ENCODE data around the gene OIP5. TPM values are rescaled to one million over a fixed set of nuclear protein-coding genes. Genes with fewer than 3 reads are reported as not detected.

OIP5 gene
- total and polyA plus RNA-seq, 10 of the 15 experiments (the other 5 are each of a cell fraction or from before 2014, with no cell fraction given), result 4.8 to 61.4 (median 22.1) TPM

DNA sequence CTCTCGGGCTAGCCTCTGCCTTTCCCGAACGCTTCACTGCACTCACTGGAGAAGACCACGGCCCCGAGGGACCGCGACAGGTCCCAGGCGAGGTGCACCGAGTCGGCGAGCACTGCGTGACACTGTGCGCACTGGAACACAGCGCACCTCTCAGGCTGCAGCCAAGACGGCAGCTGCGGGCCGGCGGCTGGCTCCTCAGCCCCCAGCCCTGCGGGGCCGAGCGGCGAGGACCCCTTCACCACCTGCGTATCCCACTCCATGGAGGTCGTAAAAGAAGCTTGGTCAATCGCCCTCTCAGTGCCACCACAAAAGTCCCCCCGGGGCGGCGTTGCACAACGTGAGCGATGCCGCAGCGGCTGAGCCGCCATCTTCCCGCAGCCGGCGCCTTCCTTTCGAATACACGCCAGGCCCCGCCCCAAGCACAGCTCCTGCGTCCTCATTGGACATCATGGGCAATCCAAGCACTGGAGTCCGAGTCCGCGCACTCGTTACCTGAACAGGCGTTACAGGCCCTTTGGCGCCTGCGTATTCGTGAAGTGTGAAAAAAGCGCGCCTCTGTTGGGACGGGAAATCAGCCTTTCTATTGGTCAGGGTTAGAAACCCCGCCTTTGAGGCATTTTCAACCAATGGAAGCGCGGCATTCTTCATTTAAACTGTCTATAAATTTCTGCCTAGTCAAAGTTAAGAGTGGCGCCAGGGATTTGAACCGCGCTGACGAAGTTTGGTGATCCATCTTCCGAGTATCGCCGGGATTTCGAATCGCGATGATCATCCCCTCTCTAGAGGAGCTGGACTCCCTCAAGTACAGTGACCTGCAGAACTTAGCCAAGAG lies at the start of gene OIP5, which contains the start of gene NUSAP1 (continued):
- TF ChIP-seq, protein P1, sequence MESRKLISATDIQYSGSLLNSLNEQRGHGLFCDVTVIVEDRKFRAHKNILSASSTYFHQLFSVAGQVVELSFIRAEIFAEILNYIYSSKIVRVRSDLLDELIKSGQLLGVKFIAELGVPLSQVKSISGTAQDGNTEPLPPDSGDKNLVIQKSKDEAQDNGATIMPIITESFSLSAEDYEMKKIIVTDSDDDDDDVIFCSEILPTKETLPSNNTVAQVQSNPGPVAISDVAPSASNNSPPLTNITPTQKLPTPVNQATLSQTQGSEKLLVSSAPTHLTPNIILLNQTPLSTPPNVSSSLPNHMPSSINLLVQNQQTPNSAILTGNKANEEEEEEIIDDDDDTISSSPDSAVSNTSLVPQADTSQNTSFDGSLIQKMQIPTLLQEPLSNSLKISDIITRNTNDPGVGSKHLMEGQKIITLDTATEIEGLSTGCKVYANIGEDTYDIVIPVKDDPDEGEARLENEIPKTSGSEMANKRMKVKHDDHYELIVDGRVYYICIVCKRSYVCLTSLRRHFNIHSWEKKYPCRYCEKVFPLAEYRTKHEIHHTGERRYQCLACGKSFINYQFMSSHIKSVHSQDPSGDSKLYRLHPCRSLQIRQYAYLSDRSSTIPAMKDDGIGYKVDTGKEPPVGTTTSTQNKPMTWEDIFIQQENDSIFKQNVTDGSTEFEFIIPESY (IDR thresholded peaks at IDR 0.05), result no peak
- peak; percentile 59; the same call in 1 of the 2 replicates for TF ChIP-seq HDGF (IDR thresholded peaks at IDR 0.05)
- TF ChIP-seq DPF2 (IDR thresholded peaks at IDR 0.05), result peak; percentile 61; the same call in 1 of the 2 replicates
- peak; percentile 86 for TF ChIP-seq SP1 (IDR thresholded peaks at IDR 0.05; ENCODE audit: low read depth, low read length)
- TF ChIP-seq STAT1 (conservative IDR thresholded peaks at IDR 0.05), result 0 out of 2 replicates have a peak, but pooled peaks have one; percentile 52
- peak; percentile 99 for TF ChIP-seq SIN3A (IDR thresholded peaks at IDR 0.05; ENCODE audit: low read depth, low read length)
- no peak for TF ChIP-seq CHD1 (IDR thresholded peaks at IDR 0.05; ENCODE audit: low read depth, low read length)
- no peak for TF ChIP-seq KDM1A (IDR thresholded peaks at IDR 0.05; ENCODE audit: borderline replicate concordance)
- TF ChIP-seq E2F8 (IDR thresholded peaks at IDR 0.05; ENCODE audit: low read depth, partially characterized antibody), result no peak
- TF ChIP-seq SREBF1 (IDR thresholded peaks at IDR 0.05; ENCODE audit: low read length), result no peak
- TF ChIP-seq, protein P2, sequence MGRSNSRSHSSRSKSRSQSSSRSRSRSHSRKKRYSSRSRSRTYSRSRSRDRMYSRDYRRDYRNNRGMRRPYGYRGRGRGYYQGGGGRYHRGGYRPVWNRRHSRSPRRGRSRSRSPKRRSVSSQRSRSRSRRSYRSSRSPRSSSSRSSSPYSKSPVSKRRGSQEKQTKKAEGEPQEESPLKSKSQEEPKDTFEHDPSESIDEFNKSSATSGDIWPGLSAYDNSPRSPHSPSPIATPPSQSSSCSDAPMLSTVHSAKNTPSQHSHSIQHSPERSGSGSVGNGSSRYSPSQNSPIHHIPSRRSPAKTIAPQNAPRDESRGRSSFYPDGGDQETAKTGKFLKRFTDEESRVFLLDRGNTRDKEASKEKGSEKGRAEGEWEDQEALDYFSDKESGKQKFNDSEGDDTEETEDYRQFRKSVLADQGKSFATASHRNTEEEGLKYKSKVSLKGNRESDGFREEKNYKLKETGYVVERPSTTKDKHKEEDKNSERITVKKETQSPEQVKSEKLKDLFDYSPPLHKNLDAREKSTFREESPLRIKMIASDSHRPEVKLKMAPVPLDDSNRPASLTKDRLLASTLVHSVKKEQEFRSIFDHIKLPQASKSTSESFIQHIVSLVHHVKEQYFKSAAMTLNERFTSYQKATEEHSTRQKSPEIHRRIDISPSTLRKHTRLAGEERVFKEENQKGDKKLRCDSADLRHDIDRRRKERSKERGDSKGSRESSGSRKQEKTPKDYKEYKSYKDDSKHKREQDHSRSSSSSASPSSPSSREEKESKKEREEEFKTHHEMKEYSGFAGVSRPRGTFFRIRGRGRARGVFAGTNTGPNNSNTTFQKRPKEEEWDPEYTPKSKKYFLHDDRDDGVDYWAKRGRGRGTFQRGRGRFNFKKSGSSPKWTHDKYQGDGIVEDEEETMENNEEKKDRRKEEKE (IDR thresholded peaks at IDR 0.05), result no peak
- no peak for TF ChIP-seq SUZ12 (IDR thresholded peaks at IDR 0.05; ENCODE audit: unreplicated experiment)
- TF ChIP-seq FOS (IDR thresholded peaks at IDR 0.05; ENCODE audit: borderline replicate concordance, extremely low read depth, insufficient read length), result no peak
- TF ChIP-seq ZNF24 (IDR thresholded peaks at IDR 0.05), result no peak
- TF ChIP-seq ZBED1 (IDR thresholded peaks at IDR 0.05; ENCODE audit: borderline replicate concordance), result peak; percentile 73; the same call in 1 of the 2 replicates
- TF ChIP-seq TCF3 (IDR thresholded peaks at IDR 0.05; ENCODE audit: borderline replicate concordance, insufficient read depth, low read depth, low read length), result 0 out of 2 replicates have a peak, but pooled peaks have one; percentile 50
- TF ChIP-seq ZNF592 (IDR thresholded peaks at IDR 0.05), result no peak
- TF ChIP-seq CHD4 (IDR thresholded peaks at IDR 0.05), result no peak
- 0 out of 2 replicates have a peak, but pooled peaks have one; percentile 49 for TF ChIP-seq NBN (IDR thresholded peaks at IDR 0.05)
